ENCODE measurements around the gene SERPINB4. TPM values are rescaled to one million over a fixed set of nuclear protein-coding genes. Genes with fewer than 3 reads are reported as not detected.

The SERPINB4 gene
- total RNA-seq, 1 donor from 2014 or later = not detected

GRCh38 chr18:63596964-63597363, 47.1 kb downstream of the SERPINB4 start:
- H3K27me3 Mint-ChIP-seq (ENCODE audit: low read depth) = peaks cover 3% of the 10 kb centered on the region
- TF ChIP-seq CTCF (IDR thresholded peaks at IDR 0.05; ENCODE audit: unreplicated experiment) = no peak
- H3K9me3 Mint-ChIP-seq = peaks cover 3% of the 10 kb centered on the region
- no peak for DNase-seq (ENCODE audit: low spot score in 2 of 2, unreplicated experiment in 2 of 2)
- no peak overlapping the region for H3K4me3 Mint-ChIP-seq
- H3K4me1 Mint-ChIP-seq = no peaks in the 10 kb centered on the region
- H3K27ac Mint-ChIP-seq = no peak overlapping the region
- no peaks in the 10 kb centered on the region for H3K36me3 Mint-ChIP-seq

- Mint-ChIP-seq H3K4me3 (no peak overlapping the region), H3K27ac (no peak overlapping the region), H3K9me3 (peaks cover 7% of the 10 kb centered on the region), H3K4me1 (peaks cover 10% of the 10 kb centered on the region), H3K27me3 (ENCODE audit: low read depth) (no peaks in the 10 kb centered on the region), H3K36me3 (no peaks in the 10 kb centered on the region)
- DNase-seq (ENCODE audit: low spot score in 2 of 2, unreplicated experiment in 2 of 2) = no peak
- TF ChIP-seq CTCF (IDR thresholded peaks at IDR 0.05; ENCODE audit: unreplicated experiment) = no peak
Observed at GRCh38 chr18:63592471-63592870, 51.6 kb downstream of the SERPINB4 start.

GRCh38 chr18:63591725-63592124, 52.3 kb downstream of the SERPINB4 start:
- no peak overlapping the region for H3K27ac Mint-ChIP-seq
- no peaks in the 10 kb centered on the region for H3K36me3 Mint-ChIP-seq
- peaks cover 7% of the 10 kb centered on the region for H3K9me3 Mint-ChIP-seq
- TF ChIP-seq CTCF (IDR thresholded peaks at IDR 0.05; ENCODE audit: unreplicated experiment) = no peak
- H3K27me3 Mint-ChIP-seq (ENCODE audit: low read depth) = no peaks in the 10 kb centered on the region
- DNase-seq (ENCODE audit: low spot score in 2 of 2, unreplicated experiment in 2 of 2) = no peak
- no peak overlapping the region for H3K4me3 Mint-ChIP-seq
- peaks cover 17% of the 10 kb centered on the region for H3K4me1 Mint-ChIP-seq

GRCh38 chr18:63590966-63591695, 52.9 kb downstream of the SERPINB4 start:
- Mint-ChIP-seq H3K27me3 (ENCODE audit: low read depth) (no peaks in the 10 kb centered on the region), H3K27ac (no peak overlapping the region), H3K4me3 (no peak overlapping the region), H3K36me3 (no peaks in the 10 kb centered on the region), H3K9me3 (peaks cover 7% of the 10 kb centered on the region), H3K4me1 (peaks cover 22% of the 10 kb centered on the region)
- TF ChIP-seq CTCF (IDR thresholded peaks at IDR 0.05; ENCODE audit: unreplicated experiment) = no peak
- DNase-seq (ENCODE audit: low spot score in 2 of 2, unreplicated experiment in 2 of 2) = no peak

GRCh38 chr18:63590373-63590772, 53.7 kb downstream of the SERPINB4 start:
- Mint-ChIP-seq H3K4me1 (peaks cover 24% of the 10 kb centered on the region), H3K36me3 (no peaks in the 10 kb centered on the region), H3K4me3 (no peak overlapping the region), H3K27ac (no peak overlapping the region), H3K27me3 (ENCODE audit: low read depth) (no peaks in the 10 kb centered on the region), H3K9me3 (peaks cover 7% of the 10 kb centered on the region)
- TF ChIP-seq CTCF (IDR thresholded peaks at IDR 0.05; ENCODE audit: unreplicated experiment) = no peak
- no peak for DNase-seq (ENCODE audit: low spot score in 2 of 2, unreplicated experiment in 2 of 2)

Data from mesothelial cell of epicardium (in vitro differentiated cells).